AG04449 (cell line): ENCODE data around the gene ARL6IP6.

Source experiments
- CTCF ChIA-PET: fragments of 350-600 bp; formaldehyde crosslinking; extraction: SDS; loops from one replicate; lab custom pipeline; 2021; ENCODE audit warnings: antibody characterized with exemption; lab: Yijun Ruan, JAX
- POLR2A ChIA-PET: fragments of 400-600, 350-600 bp; formaldehyde crosslinking; extraction: SDS; loops from one replicate; lab custom pipeline; 2020; ENCODE audit warnings: antibody characterized with exemption, inconsistent platforms; lab: Yijun Ruan, JAX
- DNase-seq: peaks from one replicate; pipeline ENCODE4 v3.0.0-alpha.2; 2010; ENCODE audit warnings: low read depth, low spot score
- H3K4me3 ChIP-seq: 2 replicates; pipeline ENCODE4 v1.5.1; 2011; ENCODE audit warnings: low read depth, mild to moderate bottlenecking, control low read depth, low read length
- CTCF ChIP-seq: IDR thresholded peaks from one replicate; pipeline ENCODE4 v1.5.1; 2011; ENCODE audit warnings: mild to moderate bottlenecking, moderate library complexity, low read length, control low read depth, inconsistent platforms; ENCODE audit not compliant: insufficient read depth; ENCODE audit errors: missing control alignments

ARL6IP6 gene

GRCh38 chr2:152686321-152686720 is 32.1 kb upstream of the ARL6IP6 start:
- DNase-seq: no peak
- ChIA-PET POLR2A (no interaction called here), CTCF (no interaction called here)
- no peak for TF ChIP-seq CTCF
- H3K4me3 ChIP-seq: no peak overlapping the region

GRCh38 chr2:152693033-152693432 is 25.4 kb upstream of the ARL6IP6 start:
- ChIA-PET CTCF (interaction anchor here (1.1 to 1.6 kb wide), 2 partner anchors 11 to 44 kb away, joined by 3 to 4 read pairs; no protein-coding TSS in a partner anchor), POLR2A (no interaction called here)
- no peak for TF ChIP-seq CTCF
- DNase-seq: no peak
- no peak overlapping the region for H3K4me3 ChIP-seq

- peak overlapping the region; percentile 21 for H3K4me3 ChIP-seq
- CTCF ChIA-PET: interaction anchor here (0.9 to 1.6 kb wide), 3 partner anchors 12 to 45 kb away, joined by 3 to 4 read pairs (median 3); no protein-coding TSS in a partner anchor
- POLR2A ChIA-PET: interaction anchor here (0.6 to 0.7 kb wide), 2 partner anchors 23 to 535 kb away, joined by 4 read pairs; partner anchors contain the start of gene PRPF40A
Measured at GRCh38 chr2:152694161-152694661, 24.2 kb upstream of the ARL6IP6 start.

GRCh38 chr2:152695763-152696162 is 22.7 kb upstream of the ARL6IP6 start:
- no peak for DNase-seq
- ChIA-PET POLR2A (no interaction called here), CTCF (no interaction called here)
- no peak for TF ChIP-seq CTCF
- no peak overlapping the region for H3K4me3 ChIP-seq

More at GRCh38 chr2:152694161-152694661, 24.2 kb upstream of the ARL6IP6 start:
- no peak for TF ChIP-seq CTCF
- DNase-seq: no peak

GRCh38 chr2:152696476-152696875 is 21.9 kb upstream of the ARL6IP6 start:
- no peak for DNase-seq
- ChIA-PET CTCF (no interaction called here), POLR2A (no interaction called here)
- no peak overlapping the region for H3K4me3 ChIP-seq
- no peak for TF ChIP-seq CTCF

GRCh38 chr2:152701198-152701597 is 17.2 kb upstream of the ARL6IP6 start:
- ChIA-PET POLR2A (no interaction called here), CTCF (no interaction called here)
- no peak overlapping the region for H3K4me3 ChIP-seq
- DNase-seq: no peak
- TF ChIP-seq CTCF: no peak
